ENCODE results near the gene NT5E.
"Not testable (repeated sequence)": the region's sequence is repeated elsewhere in the genome, so short reads cannot be mapped to it uniquely, and the experiment has no call there.

The NT5E gene

DNA sequence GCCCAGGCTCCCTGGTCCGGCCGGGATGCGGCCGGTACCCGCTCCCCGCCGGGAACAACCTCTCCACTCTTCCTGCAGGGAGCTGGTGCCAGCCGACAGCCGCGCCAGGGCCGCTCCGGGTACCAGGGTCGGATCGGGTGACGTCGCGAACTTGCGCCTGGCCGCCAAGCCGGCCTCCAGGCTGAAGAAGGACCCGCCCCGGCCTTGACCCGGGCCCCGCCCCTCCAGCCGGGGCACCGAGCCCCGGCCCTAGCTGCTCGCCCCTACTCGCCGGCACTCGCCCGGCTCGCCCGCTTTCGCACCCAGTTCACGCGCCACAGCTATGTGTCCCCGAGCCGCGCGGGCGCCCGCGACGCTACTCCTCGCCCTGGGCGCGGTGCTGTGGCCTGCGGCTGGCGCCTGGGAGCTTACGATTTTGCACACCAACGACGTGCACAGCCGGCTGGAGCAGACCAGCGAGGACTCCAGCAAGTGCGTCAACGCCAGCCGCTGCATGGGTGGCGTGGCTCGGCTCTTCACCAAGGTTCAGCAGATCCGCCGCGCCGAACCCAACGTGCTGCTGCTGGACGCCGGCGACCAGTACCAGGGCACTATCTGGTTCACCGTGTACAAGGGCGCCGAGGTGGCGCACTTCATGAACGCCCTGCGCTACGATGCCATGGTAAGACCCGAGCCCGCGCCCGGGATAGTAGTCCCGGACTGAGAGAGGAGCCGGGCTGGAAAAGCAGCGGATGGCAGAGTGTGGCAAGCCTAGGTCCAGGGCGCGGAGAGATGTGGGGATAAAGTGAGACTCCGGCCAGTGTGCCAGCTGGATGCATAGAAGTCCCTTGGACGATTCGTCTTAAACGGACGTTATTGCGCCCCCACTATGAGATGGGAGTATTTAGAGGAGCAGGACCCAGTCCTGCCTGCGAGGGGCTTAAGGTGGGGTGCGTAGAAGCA lies at the start of gene NT5E:
Gene NT5E, plus strand, starts transcription at position 266 of the 942 bp plus-strand sequence. Its CDS starts 57 bp downstream, at position 323.
- DNase-seq: no peak

DNA sequence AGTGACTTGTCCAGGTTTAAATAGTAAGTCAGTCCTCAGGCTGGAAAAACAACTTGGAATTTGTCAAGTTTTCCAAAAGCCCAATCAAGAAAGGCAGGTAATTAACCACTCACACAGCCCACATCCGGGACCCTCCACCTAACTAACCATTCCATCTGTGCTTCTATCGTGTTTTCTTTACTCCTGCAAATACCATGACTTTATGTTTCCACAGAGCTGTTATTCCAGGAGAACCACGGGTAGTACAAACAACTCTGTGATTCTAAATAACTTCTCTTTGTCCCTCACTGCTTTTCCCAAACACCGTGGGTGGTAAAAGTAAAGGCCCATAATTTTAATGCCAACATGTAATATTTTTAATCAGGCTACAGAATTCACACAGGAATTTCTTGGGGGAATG lies 49.6 kb upstream of the NT5E start:
- no peak for DNase-seq

DNA sequence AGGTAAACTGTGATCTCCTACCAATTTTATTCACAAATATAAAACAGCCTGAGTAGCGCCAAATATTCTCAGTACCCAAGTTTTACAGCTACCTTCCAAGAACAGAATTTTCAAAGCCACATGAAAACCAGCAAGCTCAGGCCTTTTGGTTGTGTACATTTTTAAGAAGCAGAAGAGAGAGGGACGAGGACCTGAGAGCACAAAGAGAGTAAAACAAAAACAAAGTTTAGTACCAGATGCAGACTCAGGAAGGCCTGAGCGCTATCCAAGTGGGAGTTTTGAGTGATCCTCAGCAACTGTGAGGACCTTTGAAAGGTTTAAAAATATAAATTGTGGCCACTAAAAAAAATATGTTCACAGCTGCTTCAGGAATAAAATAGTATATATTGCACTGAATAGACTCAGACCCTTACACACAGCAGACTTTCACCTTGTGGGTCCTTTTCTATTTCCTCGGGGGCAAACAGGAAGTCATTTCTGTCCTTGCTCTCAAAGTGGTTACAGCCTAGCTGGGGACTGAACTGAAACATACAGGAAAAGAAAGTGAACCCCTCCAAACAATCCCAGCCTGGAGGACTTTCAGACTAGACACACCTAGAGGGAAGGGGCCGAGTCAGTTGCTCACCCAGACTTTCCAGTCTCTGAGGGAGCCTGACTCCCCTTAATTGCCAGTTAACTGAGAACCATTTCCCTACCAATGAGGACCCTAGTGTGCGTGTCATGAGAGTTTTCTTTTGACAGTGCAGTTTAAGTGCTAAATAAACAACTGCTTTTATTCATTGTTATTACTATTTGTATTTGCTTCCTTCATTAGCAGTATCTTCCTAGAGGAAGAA lies 48.5 kb upstream of the NT5E start:
- DNase-seq: no peak

DNA sequence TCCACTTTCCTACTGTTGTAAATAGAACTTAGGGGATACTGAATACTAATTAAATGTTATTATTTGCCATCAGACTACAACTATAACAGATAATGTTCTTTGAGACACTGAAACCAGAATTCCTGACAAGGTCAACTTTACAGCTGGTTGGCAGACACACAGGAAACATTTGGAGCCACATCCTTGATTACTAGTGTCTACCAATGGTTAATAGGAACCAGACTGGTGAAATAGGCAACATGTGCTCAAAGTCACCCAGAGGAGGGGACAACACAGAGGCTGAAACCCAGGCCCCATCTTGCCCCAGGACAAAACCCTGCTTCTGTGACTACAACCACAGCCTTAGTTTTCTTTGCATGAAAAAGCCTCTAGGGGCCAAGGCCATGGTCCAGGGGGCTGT lies 47.8 kb upstream of the NT5E start:
- no peak for DNase-seq

DNA sequence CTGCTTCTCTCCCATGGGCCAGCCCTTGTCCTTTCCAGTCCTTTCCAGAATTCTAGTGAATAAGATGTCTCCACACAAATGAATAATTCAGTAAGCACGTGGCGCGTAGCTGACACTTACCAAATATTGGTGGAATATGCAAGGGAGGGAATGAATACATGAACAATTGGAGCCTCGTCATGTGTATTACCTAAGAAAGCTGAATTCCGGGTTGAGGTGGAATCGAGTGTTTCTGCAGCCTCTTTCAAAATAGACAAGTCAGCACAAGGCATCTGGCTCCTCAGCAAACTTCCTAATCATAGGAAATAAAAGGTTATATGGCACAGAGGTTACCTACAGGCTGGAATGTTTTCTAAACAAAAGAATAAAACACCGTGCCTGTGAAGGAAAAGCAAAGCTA lies 47.0 kb upstream of the NT5E start:
- DNase-seq: no peak

DNA sequence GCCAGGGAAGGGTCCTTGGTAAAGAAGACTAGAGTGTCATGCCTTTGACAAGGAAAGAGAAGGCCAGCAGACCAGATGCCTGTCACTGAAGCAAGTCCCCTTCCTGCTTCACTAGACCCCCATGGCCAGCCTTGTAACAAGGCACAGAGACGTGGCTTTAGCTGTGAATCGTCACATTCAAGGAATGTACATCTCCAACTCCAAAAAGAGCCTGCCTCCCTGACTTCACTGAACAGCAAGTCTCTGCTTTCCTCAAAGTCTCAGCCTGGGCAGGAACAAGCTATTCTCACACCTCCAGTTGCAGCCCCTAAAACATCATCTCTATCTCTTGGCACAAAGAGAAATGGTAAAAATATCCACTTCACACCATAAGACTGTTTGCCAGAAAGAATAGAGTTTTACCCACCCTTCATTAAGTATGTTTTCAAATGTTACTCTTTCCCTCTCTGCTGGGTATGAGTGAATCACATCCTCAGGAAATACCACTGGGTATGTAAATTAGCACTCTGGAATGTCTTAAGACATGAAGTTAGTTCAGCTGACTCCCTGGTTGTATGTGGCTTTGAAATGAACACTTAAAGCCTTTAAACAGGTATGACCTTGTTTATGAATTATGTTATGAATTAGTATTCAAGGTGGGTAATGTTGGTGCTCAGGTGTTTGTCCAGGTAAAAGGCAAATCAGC lies 46.4 kb upstream of the NT5E start:
- DNase-seq: no peak

DNA sequence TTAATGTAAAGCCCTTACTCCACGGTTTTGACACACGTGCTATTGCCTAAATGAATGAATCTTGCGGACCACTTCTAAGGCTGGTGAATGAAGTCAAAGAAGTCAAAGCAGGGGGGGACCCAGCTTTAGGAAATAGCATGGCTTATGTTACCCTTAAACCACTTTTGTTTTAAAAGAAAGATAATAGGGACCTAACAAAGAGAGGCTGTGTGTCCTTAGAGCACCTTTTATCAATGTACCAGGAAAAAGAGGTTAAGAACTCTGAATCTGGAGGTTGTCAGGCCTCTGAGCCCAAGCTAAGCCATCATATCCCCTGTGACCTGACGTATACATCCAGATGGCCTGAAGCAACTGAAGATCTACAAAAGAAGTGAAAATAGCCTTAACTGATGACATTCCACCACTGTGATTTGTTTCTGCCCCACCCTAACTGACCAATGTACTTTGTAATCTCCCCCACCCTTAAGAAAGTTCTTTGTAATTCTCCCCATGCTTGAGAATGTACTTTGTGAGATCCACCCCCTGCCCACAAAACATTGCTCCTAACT lies 45.8 kb upstream of the NT5E start:
- not testable (repeated sequence) for DNase-seq

DNA sequence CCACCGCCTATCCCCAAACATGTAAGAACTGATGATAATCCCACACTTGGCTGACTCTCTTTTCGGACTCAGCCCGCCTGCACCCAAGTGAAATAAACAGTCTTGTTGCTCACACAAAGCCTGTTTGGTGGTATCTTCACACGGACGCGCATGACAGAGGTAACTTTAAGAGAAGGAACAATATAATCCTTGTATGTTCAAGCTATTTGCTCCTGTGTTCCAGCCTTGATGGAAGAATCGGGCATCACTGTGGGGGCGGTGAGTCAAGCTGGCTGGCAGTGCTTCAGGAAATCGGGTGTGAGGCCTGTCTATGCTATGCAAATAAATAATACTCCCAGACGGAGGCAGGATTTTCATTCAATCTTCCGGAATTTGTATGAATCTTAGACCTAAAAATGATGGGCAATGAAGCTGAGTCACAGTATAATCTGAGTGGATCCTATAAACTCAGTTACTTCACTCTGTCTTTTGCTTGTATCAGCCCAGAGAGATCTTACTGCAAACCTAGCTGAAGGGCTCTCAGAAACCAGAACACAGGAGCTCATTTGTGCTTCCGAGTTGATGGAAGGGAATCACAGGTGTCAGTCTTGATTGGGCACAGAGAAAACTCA lies 45.2 kb upstream of the NT5E start:
- DNase-seq: no peak

DNA sequence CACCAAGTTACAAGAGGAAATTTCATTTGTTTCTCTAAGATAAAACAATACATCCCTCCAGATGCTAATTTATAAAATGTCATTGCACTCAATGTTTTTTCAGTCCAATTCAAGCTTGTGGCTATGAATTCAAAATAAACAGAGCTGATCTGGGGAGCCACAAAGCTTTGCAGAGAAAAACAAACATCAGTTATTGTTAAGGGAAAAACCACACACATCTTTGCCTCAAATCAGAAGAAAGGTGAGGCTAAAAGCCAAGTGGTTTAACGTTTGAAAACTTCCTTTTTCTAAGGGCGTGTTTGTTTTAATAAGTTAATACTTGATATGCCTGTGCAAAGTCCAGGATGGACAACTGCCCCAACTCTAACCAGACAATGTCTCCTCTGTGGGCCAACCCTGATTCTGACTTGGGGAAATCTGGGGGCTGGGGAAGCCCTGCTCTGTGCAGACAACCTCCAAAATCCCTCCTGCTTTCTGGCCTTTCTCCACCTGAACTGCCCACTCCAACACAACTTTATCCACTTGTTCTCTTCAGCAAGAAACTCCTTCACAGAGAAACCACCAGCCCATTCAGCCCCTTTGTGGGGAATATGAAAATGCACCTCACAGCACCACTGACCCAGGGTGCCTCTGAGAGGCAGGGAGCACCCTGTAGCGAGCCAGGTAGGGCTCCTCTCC lies 44.6 kb upstream of the NT5E start:
- no peak for DNase-seq

DNA sequence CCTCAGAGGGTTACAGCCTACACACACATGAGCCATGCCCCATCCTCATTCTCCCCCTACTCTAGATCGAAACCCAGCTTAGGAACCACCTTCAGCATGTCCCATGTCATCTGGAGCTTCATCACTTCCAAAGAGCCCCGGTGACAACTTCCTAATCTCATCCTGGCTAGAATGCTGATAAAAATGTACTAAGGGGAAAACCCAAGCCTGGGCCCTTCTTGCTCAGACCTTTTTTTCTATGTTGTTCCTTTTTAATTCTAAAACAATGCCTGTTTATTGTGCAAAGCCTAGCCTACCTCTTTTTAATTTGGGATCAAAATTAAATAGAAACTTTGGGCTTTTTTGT lies 44.1 kb upstream of the NT5E start:
- no peak for DNase-seq

DNA sequence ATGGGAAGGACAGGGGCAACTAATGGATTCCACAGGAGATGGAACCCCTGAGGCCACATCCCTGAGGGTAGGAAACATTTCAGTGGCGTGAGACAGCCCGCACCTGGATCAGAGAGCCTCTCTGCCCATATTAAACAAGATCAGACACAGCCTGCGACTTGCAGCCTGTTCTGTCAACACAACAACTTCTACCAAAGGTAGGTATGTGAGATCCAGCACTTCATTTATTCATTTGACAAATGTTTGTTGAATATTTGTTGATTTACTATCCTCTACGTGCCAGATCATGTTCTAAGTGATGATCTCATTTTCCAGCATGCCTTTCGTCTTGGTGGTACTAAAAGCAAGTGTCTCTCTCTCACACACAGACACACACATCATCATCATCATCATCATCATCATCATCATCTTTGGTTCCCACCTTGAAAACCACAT lies 43.2 kb upstream of the NT5E start:
- no peak for DNase-seq

DNA sequence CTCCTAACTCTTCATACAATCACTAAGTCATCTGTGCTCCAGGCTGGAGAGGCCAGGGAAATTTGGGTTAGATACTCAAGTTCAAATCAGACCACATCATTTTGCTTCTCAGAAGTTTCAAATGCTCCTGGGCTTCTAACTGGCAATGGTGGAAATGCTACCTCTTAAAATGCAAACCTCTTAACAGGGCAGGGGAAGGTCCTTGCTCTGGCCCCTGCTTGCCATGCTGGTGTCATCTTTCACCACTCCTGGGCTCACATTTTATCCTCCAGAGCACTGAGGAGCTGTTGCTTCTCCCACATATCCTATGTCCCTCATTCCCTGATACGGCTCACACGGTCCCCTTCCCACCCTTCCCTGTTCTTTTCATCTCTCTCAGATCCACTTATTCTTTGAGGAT lies 41.8 kb upstream of the NT5E start:
- DNase-seq: no peak

DNA sequence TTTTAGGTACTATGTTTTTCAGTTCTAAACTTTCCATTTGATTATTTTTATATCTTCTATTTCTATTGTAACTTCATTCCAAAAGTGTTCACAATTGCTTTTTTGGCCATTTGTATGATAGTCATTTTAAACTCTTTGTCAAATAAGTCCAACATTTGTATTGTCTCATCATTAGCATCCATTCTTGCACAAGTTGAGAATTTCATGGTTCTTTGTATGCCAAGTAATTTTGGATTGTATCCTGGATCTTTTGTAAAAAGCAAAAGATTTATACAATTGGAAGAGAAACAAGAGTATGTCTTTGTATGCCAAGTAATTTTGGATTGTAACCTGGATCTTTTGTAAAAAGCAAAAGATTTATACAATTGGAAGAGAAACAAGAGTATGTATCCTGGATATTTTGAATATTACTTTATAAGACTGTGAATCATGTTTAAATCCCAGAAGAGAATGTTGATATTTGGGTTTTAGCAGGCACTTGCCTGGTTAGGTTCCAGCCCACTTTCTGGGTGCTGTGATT lies 36.9 kb upstream of the NT5E start:
- DNase-seq: no peak

DNA sequence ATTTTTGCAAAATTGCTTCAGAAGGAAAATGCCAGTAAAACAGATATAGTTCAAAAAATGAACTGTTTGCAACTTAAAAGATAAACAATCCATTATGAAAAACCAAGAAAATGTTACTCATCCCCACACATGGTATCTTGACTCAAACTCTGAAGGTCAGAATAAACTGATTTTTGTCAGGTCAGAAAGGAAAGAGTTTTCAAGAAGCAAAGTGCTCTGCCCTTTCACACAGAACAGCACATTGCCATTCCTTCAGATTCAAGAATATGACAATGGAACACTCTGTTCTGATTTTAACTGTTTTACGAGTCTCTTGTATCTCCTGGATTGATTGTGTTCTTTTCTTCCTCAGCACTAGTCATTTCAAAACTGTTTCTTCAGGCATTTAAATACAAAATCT lies 33.8 kb upstream of the NT5E start:
- no peak for DNase-seq

DNA sequence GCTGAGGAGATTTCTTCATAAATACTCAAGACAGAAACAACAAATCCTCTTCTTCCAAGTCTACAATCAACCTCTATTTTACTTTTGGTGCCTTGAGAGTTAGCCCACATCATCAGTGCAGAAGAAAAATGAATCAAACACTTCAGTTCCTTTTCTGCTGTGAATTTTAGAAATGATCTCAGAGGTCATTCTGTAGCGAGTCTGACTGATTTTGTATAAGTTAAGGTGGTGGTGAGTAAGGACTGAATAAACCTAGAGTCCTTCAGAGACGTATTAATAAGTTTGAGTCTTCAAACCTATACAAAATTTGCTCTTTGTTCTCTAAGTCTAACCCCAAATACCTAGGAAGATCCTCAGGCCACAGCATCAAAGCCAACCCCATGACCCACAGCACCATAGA lies 33.1 kb upstream of the NT5E start:
- DNase-seq: no peak

DNA sequence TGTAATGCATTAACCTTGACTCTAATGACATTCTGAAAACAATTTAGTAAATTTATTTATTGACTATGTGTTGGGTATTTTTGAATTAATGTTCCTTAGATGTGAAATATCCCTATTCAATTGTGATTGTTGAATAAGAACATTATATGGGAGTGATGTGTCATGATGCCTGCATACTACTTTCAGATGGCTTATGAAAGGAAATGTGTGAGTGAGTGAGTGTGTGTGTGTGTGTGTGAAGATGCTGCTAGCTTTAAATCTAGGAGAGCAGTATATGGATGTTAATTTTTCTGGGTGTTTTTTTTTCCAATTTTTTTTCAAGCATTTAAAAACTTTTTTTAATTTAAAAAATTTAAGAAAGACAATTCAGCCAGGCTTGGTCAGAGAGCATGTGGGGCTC lies 32.5 kb upstream of the NT5E start:
- no peak for DNase-seq

DNA sequence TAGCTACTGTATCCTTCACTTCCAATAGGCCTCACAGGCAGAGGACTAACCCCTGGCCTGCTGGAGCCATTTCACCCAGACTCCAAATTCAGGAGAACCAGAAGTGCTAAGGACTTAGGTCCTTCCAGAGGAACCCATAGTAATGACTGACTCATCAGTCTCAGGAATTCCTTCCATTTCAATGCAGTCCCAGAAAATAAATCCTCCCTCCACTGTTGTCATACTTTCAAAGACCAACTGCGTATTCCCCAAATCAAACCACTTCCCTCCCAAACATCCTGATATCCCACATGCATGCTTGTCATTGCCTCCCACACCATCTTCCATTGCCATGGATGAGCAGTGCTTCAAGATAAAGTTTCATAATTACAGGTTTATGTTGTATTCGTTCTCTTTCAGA lies 31.8 kb upstream of the NT5E start:
- DNase-seq: no peak

DNA sequence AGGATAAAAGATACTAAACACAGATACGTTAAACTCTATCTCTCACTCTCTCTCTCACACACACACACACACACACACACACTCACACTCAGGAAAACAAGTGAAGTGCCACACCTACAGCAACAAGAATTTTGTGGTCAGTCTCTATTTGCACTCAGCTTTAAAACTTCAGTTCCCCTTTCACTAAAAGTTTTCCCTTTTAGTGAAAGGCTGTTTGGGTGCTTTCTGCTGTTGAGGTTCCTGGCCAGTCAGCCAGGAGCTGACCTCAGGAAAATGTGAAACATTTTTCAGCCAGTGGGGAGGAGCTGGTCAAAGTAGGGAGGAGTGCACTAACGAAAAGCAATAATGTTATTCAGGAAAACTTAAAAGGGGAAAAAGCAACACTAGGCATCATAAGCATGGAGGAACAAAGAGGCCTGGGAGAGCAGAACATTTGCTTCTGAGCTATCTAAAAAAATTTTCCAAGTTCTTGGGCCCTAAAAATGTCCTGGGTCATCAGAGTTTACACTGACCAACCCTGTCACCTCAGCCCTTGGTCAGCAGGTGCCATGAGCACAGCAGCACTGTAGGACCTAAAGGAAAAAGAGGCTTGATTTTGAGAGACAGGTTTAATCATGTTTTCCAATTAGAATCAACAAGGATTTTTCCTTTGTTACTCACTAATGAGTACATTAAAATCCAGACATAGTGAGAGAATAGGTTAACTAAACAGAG lies 30.7 kb upstream of the NT5E start:
- no peak for DNase-seq

DNA sequence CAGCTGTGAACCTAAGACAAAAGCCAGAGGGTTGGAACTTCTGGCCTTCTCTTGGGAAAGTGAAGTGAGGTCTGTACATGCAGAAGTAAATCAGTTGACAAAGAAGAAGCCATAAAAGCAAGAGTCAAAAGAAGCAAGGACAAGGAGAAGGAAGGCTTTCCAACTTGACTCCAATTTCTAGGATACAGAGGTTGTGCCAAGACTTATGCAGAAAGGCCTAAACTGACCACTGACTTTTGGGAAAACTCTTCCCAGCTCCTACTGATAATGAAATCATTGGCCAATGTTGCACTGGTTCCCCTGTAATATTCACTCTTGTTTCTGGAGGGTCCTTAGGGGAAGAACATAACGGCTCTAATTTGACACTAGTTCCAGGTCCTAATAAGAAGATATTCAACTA lies 29.3 kb upstream of the NT5E start:
- DNase-seq: no peak

DNA sequence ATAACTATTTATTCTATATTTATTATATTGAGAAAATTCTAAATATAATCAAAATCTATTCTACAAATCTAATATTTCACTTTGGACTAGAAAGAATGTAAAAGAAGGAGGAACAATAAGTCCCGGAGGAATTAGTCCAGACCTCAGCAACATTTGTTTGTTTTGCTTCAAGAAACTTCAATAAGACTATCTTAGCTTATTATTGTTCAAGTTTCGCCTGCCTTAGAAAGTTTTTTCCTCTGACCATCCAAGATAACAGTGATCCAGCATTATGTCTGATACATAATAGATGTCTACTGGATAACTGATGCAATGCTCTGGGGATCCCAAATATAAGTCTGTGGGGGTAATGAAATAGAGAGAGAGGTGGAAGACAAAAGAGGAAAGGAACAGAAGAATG lies 28.7 kb upstream of the NT5E start:
- no peak for DNase-seq

DNA sequence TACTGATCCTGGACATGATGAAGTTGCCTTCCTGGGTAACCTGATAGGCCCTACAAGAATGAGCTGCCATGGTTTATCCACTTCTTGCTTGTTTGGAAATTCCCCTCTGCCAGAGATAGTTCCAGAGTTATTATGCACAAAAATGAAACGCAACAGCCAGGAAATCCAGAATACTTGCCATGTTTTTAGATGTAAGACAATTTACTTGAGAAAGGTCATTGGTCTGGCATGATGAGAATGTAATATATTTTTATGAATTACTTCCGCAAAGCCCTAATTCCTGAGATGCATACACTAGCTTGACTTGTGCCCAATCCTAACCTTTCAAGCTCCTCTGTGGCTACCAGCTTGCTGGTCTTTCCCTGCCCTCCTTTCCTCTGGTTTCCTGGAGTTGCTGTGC lies 27.9 kb upstream of the NT5E start:
- DNase-seq: no peak

All from activated CD4-positive, alpha-beta T cell treated with anti-CD3 and anti-CD28 coated beads for 1 hour (primary cell).